GM12801 (cell line): ENCODE data around the gene KRTAP10-4.

ENCODE experiments used
- TF ChIP-seq, protein P1 (sequence below): IDR thresholded peaks from one replicate; pipeline ENCODE4 v1.5.1; 2011; ENCODE audit warnings: control low read depth; ENCODE audit not compliant: insufficient read length; ENCODE audit errors: extremely low read depth

The KRTAP10-4 gene

GRCh38 chr21:44582055-44582454, 8.5 kb downstream of the KRTAP10-4 start:
- TF ChIP-seq, protein P1, sequence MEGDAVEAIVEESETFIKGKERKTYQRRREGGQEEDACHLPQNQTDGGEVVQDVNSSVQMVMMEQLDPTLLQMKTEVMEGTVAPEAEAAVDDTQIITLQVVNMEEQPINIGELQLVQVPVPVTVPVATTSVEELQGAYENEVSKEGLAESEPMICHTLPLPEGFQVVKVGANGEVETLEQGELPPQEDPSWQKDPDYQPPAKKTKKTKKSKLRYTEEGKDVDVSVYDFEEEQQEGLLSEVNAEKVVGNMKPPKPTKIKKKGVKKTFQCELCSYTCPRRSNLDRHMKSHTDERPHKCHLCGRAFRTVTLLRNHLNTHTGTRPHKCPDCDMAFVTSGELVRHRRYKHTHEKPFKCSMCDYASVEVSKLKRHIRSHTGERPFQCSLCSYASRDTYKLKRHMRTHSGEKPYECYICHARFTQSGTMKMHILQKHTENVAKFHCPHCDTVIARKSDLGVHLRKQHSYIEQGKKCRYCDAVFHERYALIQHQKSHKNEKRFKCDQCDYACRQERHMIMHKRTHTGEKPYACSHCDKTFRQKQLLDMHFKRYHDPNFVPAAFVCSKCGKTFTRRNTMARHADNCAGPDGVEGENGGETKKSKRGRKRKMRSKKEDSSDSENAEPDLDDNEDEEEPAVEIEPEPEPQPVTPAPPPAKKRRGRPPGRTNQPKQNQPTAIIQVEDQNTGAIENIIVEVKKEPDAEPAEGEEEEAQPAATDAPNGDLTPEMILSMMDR, result no peak

DNA sequence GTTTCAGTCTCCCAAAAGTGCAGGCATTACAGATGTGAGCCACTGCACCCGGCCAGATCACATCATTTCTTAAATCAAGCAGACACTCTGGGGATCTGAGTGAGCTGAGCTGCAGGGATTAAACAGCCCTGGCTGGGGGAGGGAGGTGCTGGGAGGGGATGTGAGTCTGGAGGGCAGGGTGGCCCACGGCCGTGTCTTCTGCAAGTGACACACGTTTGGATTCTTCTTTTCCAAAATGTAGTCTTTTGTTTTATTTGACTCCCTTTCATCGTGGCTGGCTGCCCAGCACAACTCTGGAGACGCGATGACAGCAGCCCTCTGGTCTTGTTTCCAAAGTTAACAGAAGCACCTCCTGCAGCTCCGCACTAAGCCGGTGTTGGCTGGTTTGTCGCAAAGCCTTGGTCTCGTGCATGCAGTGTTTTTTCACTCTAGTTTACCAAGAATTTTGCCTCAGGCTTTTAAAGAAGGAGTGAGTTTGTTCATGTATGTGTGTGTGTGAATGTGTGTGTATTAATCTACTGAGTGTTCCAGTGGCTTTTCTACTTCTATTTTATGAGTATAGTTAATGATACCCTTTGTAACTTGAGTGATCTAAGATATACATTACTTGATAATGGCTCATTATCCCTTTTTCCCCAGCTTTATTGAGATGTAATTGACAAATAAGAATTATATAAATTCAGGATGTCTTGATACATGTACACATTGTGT, 9.7 kb downstream of the KRTAP10-4 start:
- TF ChIP-seq, protein P1, result no peak

DNA sequence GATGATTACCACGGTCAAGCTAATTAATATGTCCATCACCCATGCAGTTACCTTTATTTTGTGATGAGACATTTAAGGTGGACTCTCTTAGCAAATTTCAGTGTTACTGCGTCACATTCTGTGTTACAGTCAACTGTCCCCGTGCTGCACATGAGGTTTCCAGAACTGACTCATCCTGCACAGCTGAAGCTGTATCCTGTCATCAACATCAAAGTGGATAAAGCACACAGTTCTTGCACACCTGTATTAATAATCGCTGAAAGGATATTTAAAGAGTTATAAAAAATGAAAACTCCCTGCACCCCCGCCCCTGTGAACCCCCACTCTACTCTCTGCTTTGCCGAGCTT, 10.2 kb downstream of the KRTAP10-4 start:
- TF ChIP-seq, protein P1, result no peak

- TF ChIP-seq, protein P1, result no peak
Observed at GRCh38 chr21:44585892-44586291, 12.4 kb downstream of the KRTAP10-4 start.

DNA sequence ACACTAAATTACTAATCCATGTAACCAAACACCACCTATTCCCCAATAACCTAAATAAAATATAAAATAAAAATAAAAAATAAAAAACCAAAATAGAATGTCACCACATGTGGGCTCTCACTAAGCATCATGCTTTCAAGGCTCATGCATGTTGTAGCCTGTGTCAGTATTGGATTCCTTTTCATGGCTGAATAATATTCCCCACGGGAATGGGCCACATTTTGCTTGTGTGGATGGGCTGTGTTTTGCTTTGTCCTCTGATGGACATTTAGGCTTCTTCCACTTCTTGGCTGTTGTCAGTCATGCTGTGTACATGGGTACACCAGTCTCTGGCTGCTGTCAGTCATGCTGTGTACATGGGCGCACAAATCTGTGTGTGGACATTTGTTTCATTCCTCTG, 15.6 kb downstream of the KRTAP10-4 start:
- TF ChIP-seq, protein P1, result no peak

DNA sequence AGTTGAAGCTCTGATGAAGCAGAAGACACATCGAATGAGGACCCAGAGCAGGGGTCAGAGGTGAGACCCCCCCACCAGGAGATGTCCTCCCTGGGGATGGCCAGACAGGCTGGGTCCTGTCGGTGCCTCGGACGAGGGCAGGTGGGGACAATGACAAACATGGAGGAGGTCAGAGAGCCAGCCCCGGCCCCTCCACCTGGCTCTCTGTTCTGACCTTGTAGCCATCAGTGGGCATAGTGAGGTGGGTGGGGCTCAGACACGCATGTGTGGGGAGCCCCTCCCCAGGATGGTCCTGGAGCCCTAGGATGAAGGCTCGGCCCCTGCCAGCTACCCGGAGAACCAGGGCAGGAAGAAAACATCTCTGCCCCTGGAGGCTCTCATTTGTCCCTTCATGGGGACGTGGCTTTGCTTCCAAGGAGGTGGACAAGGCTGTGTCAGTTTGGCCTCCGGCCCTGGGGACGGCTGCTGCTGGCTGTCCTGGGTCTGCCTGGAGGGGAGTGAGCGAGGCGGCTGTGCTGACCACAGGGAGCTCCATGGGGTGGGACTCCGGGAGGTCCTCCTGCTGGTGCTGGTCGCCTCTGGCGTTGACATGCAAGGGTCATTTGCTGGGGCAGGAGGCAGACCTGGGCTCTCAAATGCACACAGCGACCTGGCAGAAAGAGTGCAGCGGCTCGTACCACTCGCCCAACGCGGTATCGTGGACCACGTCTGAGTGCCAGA, 16.2 kb downstream of the KRTAP10-4 start:
- TF ChIP-seq, protein P1, result no peak

DNA sequence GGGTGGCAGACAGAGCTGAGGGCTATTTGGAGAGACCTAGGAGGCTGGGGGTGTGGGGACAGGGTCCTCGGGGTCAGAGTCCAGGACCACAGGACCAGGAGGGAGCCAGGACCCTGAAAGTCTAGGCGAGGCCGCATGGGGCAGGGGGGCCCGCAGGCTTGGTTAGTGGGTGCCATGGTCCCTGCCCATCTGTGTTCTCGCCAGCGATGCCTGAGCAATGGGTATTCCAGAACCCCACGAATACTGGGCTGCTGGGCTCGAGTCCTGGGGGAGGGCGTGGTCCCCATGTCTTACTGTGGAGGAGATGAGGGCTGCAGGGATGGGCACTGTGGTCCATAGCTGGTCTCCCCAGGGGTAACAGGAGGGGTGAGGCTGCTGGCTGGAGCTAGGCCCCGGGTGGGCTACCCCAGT, 16.8 kb downstream of the KRTAP10-4 start:
- TF ChIP-seq, protein P1, result no peak
